K562 (cell line): ENCODE results near the gene SNX10. TPM values are rescaled to one million over a fixed set of nuclear protein-coding genes. Genes with fewer than 3 reads are reported as not detected.
A peak's percentile ranks its signal among the peaks of the same experiment; 100 is the strongest.

ENCODE experiments used
- C11orf30 ChIP-seq: fragments of 450-650 bp; IDR thresholded peaks from 2 replicates; pipeline ENCODE4 v1.6.1; 2016; ENCODE audit warnings: low read depth, mild to moderate bottlenecking
- CBX2 ChIP-seq: fragments of 200-600 bp; sonication (generic); IDR thresholded peaks from one replicate; pipeline ENCODE4 v1.6.1; 2012; ENCODE audit warnings: mild to moderate bottlenecking, low read length, inconsistent platforms; ENCODE audit not compliant: insufficient read depth, poor library complexity, severe bottlenecking
- CBX3 ChIP-seq, 2 experiments: IDR thresholded peaks; 1 replicate in 1 of 2; 2 replicates in 1 of 2; pipeline ENCODE4 v1.6.1; 2012; ENCODE audit warnings: inconsistent platforms in 2 of 2, low read length in 2 of 2, borderline replicate concordance in 1 of 2, control low read depth in 1 of 2
- CREBBP ChIP-seq: IDR thresholded peaks from one replicate; pipeline ENCODE4 v1.6.1; 2012; ENCODE audit warnings: low read depth, mild to moderate bottlenecking, control low read depth, inconsistent platforms, low read length
- HDAC8 ChIP-seq: fragments of 450-650 bp; IDR thresholded peaks from 2 replicates; pipeline ENCODE4 v1.6.1; 2016; ENCODE audit warnings: mild to moderate bottlenecking, missing genetic modification characterization, moderate library complexity, missing compliant biosample characterization
- KLF6 ChIP-seq: fragments of 250-450 bp; sonication (Bioruptor Pico); IDR thresholded peaks from 2 replicates; pipeline ENCODE4 v1.4.0; 2020; ENCODE audit warnings: mild to moderate bottlenecking, moderate library complexity, borderline replicate concordance
- NCOA6 ChIP-seq: fragments of 450-650 bp; IDR thresholded peaks from 2 replicates; pipeline ENCODE4 v1.6.1; 2017; ENCODE audit warnings: mild to moderate bottlenecking
- NFE2 ChIP-seq: IDR thresholded peaks from 2 replicates; pipeline ENCODE4 v1.6.1; 2014; ENCODE audit warnings: antibody characterized with exemption, low read depth
- NONO ChIP-seq, 2 experiments: fragments of 200-400 bp in 1 of 2; fragments of 450-650 bp in 1 of 2; formaldehyde crosslinking in 1 of 2; IDR thresholded peaks; 2 replicates each; pipeline ENCODE4 v1.6.1; 2017; ENCODE audit warnings: low read depth in 2 of 2, mild to moderate bottlenecking in 2 of 2, moderate library complexity in 2 of 2, low read length in 1 of 2
- PTBP1 ChIP-seq: fragments of 200-400 bp; formaldehyde crosslinking; IDR thresholded peaks from 2 replicates; pipeline ENCODE4 v1.6.1; 2017; ENCODE audit warnings: low read depth, low read length
- PTRF ChIP-seq: fragments of 450-650 bp; IDR thresholded peaks from 2 replicates; pipeline ENCODE4 v1.6.1; 2016; ENCODE audit warnings: mild to moderate bottlenecking, missing genetic modification characterization, missing compliant biosample characterization
- RUNX1 ChIP-seq: sonication (generic); IDR thresholded peaks from 2 replicates; pipeline ENCODE4 v1.6.1; 2016; ENCODE audit warnings: antibody characterized with exemption, low read depth
- USF2 ChIP-seq: sonication (generic); formaldehyde crosslinking; IDR thresholded peaks from 2 replicates; pipeline ENCODE4 v1.5.0; 2020; ENCODE audit warnings: missing genetic modification reagents
- ZFP36 ChIP-seq: fragments of 150-350 bp; IDR thresholded peaks from 2 replicates; pipeline ENCODE4 v1.6.1; 2018; ENCODE audit warnings: low read length, low read depth; ENCODE audit not compliant: partially characterized antibody
- ZNF282 ChIP-seq: sonication (generic); formaldehyde crosslinking; IDR thresholded peaks from 2 replicates; pipeline ENCODE4 v1.8.1; 2023; ENCODE audit warnings: missing genetic modification reagents
- ZNF584 ChIP-seq: fragments of 200-800 bp; sonication (Bioruptor generic); IDR thresholded peaks from 2 replicates; pipeline ENCODE4 v1.6.1; 2016; ENCODE audit warnings: low read depth, mild to moderate bottlenecking, missing genetic modification characterization, missing compliant biosample characterization
- polyA plus RNA-seq, 8 experiments: library from polyadenylated mRNA; depleted of rRNA in 4 of 8; stranded (reverse) in 5 of 8; unstranded in 3 of 8; fragments of >200 nt; fragmentation: Nextera tagmentation in 2 of 8; fragmentation: Illumina TruSeq in 1 of 8; extraction: Ambion mirVana in 2 of 8; extraction: Trizol in 1 of 8; gene quantifications; 2 replicates each; pipeline versions ENCODE4 v1.2.1 to v1.2.3, GENCODE V29; 2011 to 2014; ENCODE audit warnings: inconsistent platforms in 1 of 8, missing spikeins in 1 of 8
- total RNA-seq, 7 experiments: library from RNA; depleted of rRNA in 6 of 7; stranded (reverse); fragments of >200 nt in 6 of 7; fragmentation: Illumina TruSeq in 2 of 7; extraction: Trizol in 2 of 7; gene quantifications; 2 replicates each; pipeline versions ENCODE4 v1.2.1 to v1.2.3, GENCODE V29; 2011 to 2021; ENCODE audit warnings: low replicate concordance in 1 of 7

The SNX10 gene
- total and polyA plus RNA-seq, 9 of the 15 experiments (the other 6 are each of a cell fraction or from before 2014, with no cell fraction given) = 6.9 to 16.5 (median 11.5) TPM

DNA sequence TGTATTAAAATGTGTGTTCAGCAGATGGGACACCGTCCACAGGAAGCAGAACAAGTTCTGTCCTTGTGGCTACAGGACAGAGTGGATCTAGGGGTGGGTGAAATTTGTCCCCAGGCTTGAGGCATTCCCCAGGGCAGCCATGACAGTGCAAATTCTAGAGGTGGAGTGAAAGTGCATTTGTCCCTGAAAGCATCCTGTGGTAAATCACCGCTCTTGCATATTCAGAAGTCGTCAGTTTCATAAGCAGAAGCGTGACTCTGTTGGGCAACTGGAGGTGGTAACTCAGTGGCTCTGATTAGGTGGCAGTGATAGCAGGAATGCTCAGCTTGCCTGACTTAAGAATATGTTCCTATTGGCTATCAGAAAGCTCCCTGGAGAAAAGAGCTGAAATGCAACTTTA lies 96.6 kb downstream of the SNX10 start (continued):
- TF ChIP-seq CBX2 = peak; percentile 21
- TF ChIP-seq NFE2 = peak; percentile 58
- TF ChIP-seq NCOA6 = no peak
- peak; percentile 52; the same call in 1 of the 2 replicates for TF ChIP-seq C11orf30
- no peak for TF ChIP-seq CBX3 (IDR thresholded peaks at IDR 0.05; ENCODE audit: borderline replicate concordance in 1 of 2, low read length in 2 of 2)
- no peak for TF ChIP-seq PTRF
- TF ChIP-seq RUNX1 = no peak
- no peak for TF ChIP-seq ZFP36
- no peak for TF ChIP-seq USF2
- TF ChIP-seq PTBP1 = no peak
- TF ChIP-seq NONO (IDR thresholded peaks at IDR 0.05; ENCODE audit: low read depth in 2 of 2, low read length in 1 of 2) = no peak
- no peak for TF ChIP-seq KLF6 (CRISPR knock-in tag)
- TF ChIP-seq ZNF584 = no peak
- no peak for TF ChIP-seq CREBBP
- TF ChIP-seq HDAC8 (tag) = no peak
- TF ChIP-seq ZNF282 (CRISPR knock-in tag) = no peak
